PC-3 (cell line): ENCODE measurements around the gene CHST2. TPM values are rescaled to one million over a fixed set of nuclear protein-coding genes. Genes with fewer than 3 reads are reported as not detected.
A peak's percentile ranks its signal among the peaks of the same experiment; 100 is the strongest.

ENCODE experiments used
- ATAC-seq: fragments of 200-7000 bp; cut with Tn5 transposase; 2 replicates; pipeline ENCODE4 v1.9.1; 2020; ENCODE audit warnings: mild to moderate bottlenecking, moderate library complexity
- BruUV-seq: library from RNA; stranded (reverse); fragments of 400-500 nt; replicated peaks from 2 replicates; lab custom pipeline; 2021; lab: Mats Ljungman, UMichigan
- CTCF ChIA-PET: fragments of 300-600 bp; sonication (Branson Sonifier 250); formaldehyde crosslinking; loops from one replicate; lab custom pipeline; 2022; ENCODE audit warnings: antibody characterized with exemption; lab: Charles Lee
- POLR2A ChIA-PET: fragments of 300-600 bp; sonication (Branson Sonifier 250); formaldehyde crosslinking; loops from one replicate; lab custom pipeline; 2022; ENCODE audit warnings: antibody characterized with exemption; ENCODE audit not compliant: unreplicated experiment; lab: Charles Lee
- DNase-seq: peaks from one replicate; pipeline ENCODE4 v3.0.0-alpha.2; 2015
- H2AFZ ChIP-seq: fragments of 300-600 bp; sonication (generic); 2 replicates; pipeline ENCODE4 v1.6.0; 2016; ENCODE audit warnings: antibody characterized with exemption, low read length
- H3F3A ChIP-seq: fragments of 300-600 bp; sonication (generic); one replicate; pipeline ENCODE4 v1.6.0; 2017; ENCODE audit warnings: antibody characterized with exemption, low read length, control low read depth, mild to moderate bottlenecking; ENCODE audit not compliant: unreplicated experiment
- H3K27ac ChIP-seq: fragments of 300-600 bp; sonication (generic); 2 replicates; pipeline ENCODE4 v1.5.1; 2016; ENCODE audit warnings: mild to moderate bottlenecking, low read length
- H3K27me3 ChIP-seq: fragments of 300-600 bp; sonication (generic); 2 replicates; pipeline ENCODE4 v1.6.1; 2016; ENCODE audit warnings: low read length, mixed read lengths
- H3K36me3 ChIP-seq: fragments of 300-600 bp; sonication (generic); 2 replicates; pipeline ENCODE4 v1.6.1; 2016; ENCODE audit warnings: low read depth, mixed run types, low read length, mixed read lengths
- H3K4me1 ChIP-seq: fragments of 300-600 bp; sonication (generic); 2 replicates; pipeline ENCODE4 v1.5.1; 2016; ENCODE audit warnings: low read length; ENCODE audit not compliant: insufficient read depth
- H3K4me2 ChIP-seq: fragments of 300-600 bp; sonication (generic); 2 replicates; pipeline ENCODE4 v1.6.0; 2016; ENCODE audit warnings: low read length
- H3K4me3 ChIP-seq: fragments of 300-600 bp; sonication (generic); 2 replicates; pipeline ENCODE4 v1.5.1; 2016; ENCODE audit warnings: mild to moderate bottlenecking, low read length, mixed read lengths
- H3K79me2 ChIP-seq: fragments of 300-600 bp; sonication (generic); 2 replicates; pipeline ENCODE4 v1.6.1; 2017; ENCODE audit warnings: low read length, mixed read lengths
- H3K9ac ChIP-seq: fragments of 300-600 bp; sonication (generic); 2 replicates; pipeline ENCODE4 v1.6.0; 2016; ENCODE audit warnings: mild to moderate bottlenecking, low read length
- H3K9me2 ChIP-seq: fragments of 300-600 bp; sonication (generic); replicated peaks from 2 replicates; pipeline ENCODE4 v1.6.1; 2016; ENCODE audit warnings: mixed run types, low read length, mixed read lengths
- H3K9me3 ChIP-seq: fragments of 300-600 bp; sonication (generic); 2 replicates; pipeline ENCODE4 v1.6.1; 2016; ENCODE audit warnings: low read length, mixed read lengths
- H4K20me1 ChIP-seq: fragments of 300-600 bp; sonication (generic); 2 replicates; pipeline ENCODE4 v1.6.1; 2016; ENCODE audit warnings: low read length, mixed read lengths
- EZH2 ChIP-seq: fragments of 300-600 bp; sonication (generic); IDR thresholded peaks from one replicate; pipeline ENCODE4 v1.6.1; 2017; ENCODE audit warnings: antibody characterized with exemption, mild to moderate bottlenecking, low read length; ENCODE audit not compliant: unreplicated experiment
- EZH2phosphoT487 ChIP-seq: fragments of 300-600 bp; sonication (generic); IDR thresholded peaks from 2 replicates; pipeline ENCODE4 v1.6.1; 2018; ENCODE audit warnings: mild to moderate bottlenecking, antibody characterized with exemption, low read length, borderline replicate concordance
- intact Hi-C: fragments of 100-400 bp; cut with micrococcal nuclease; formaldehyde crosslinking; loops from 2 replicates; pipeline ENCODE4 v1.9.0; 2023
- total RNA-seq: library from RNA; depleted of rRNA; stranded (reverse); fragments of >200 nt; gene quantifications from 2 replicates; pipeline ENCODE4 v1.2.3, GENCODE V29; 2014
- TF ChIP-seq, protein P1 (sequence below): fragments of 300-600 bp; sonication (generic); conservative IDR thresholded peaks from 2 replicates; pipeline ENCODE4 v1.5.1; 2017; ENCODE audit warnings: antibody characterized with exemption, low read depth, mild to moderate bottlenecking, low read length

Gene CHST2
- total RNA-seq, 1 experiment from 2014 or later: 6.7 TPM

DNA sequence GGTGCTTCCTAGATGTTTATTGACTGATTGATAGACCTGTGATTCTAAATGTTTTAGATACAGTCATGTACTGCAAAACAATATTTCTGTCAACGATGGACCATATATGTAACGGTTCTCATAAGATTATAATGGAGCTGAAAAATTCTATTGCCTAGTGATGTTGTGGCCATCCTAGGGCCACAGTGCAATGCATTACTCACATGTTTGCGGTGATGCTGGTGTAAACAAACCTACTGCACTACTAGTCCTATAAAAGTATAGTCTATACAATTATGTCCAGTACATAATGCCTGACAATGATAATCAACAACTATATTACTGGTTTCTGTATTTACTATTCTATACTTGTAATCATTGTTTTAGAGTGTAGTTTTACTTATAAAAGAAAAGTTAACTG, 46.8 kb downstream of the CHST2 start:
- H3K9me2 ChIP-seq: no peaks in the 10 kb centered on the region
- TF ChIP-seq EZH2phosphoT487 (no peak), EZH2 (no peak)
- TF ChIP-seq, protein P1, sequence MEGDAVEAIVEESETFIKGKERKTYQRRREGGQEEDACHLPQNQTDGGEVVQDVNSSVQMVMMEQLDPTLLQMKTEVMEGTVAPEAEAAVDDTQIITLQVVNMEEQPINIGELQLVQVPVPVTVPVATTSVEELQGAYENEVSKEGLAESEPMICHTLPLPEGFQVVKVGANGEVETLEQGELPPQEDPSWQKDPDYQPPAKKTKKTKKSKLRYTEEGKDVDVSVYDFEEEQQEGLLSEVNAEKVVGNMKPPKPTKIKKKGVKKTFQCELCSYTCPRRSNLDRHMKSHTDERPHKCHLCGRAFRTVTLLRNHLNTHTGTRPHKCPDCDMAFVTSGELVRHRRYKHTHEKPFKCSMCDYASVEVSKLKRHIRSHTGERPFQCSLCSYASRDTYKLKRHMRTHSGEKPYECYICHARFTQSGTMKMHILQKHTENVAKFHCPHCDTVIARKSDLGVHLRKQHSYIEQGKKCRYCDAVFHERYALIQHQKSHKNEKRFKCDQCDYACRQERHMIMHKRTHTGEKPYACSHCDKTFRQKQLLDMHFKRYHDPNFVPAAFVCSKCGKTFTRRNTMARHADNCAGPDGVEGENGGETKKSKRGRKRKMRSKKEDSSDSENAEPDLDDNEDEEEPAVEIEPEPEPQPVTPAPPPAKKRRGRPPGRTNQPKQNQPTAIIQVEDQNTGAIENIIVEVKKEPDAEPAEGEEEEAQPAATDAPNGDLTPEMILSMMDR: no peak
- H3K9ac ChIP-seq: peak overlapping the region; percentile 3; the same call in 1 of the 2 replicates
- ChIA-PET POLR2A (no interaction called here), CTCF (no interaction called here)
- no peak overlapping the region for H3K4me2 ChIP-seq
- no peaks in the 10 kb centered on the region for H3K79me2 ChIP-seq
- no peak overlapping the region for H2AFZ ChIP-seq
- H3K4me1 ChIP-seq: peaks cover 34% of the 10 kb centered on the region
- peak overlapping the region; percentile 25 for H3K27ac ChIP-seq
- no peaks in the 10 kb centered on the region for H3F3A ChIP-seq
- intact Hi-C loops: no loop called here
- no peaks in the 10 kb centered on the region for H3K36me3 ChIP-seq
- no TSS peak for BruUV-seq
- DNase-seq (peak; percentile 27), ATAC-seq (peak; percentile 20; the same call in 1 of the 2 replicates)
- no peaks in the 10 kb centered on the region for H4K20me1 ChIP-seq
- no peak overlapping the region for H3K4me3 ChIP-seq
- H3K27me3 ChIP-seq: no peaks in the 10 kb centered on the region
- no peaks in the 10 kb centered on the region for H3K9me3 ChIP-seq

DNA sequence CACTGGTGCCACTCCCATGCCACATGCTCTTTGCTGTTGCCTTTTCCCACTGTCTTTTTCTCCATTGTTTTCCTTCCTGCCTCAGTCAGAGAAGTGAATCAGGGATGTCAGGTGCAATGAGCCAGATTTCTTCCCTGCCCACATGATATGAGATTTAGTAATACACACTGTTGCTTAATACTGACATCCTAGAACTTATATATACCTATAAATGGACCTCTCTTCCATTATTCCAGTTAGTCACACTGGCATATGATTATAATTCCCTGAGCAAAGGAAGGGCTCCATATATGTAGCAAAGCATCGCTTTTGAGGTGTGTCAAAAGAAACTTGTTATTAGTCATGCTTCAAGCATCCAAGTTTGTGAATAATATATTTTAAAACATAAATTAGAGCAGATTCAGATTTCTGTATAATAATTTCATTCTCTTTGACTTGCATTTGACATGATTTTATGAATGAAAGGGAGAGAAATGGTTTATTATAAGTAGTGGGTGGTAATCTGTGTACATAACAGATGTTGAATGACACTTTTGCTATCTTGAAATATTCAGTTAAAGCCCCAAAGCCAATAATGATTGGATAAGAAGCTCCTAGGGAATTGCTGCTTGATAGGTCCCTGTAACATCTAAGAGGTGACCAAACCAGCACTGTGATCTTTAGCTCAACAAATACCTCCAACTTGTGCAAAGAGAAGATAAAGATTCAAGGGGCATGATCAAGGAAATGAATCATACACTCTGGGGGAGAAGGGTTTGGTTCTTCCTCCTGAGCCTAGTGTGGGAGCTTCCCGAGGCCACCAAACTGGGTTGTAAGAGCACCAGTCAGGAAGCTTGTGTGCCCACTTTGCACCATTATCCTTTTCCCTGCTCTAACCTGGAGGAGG, 48.6 kb downstream of the CHST2 start:
- no peaks in the 10 kb centered on the region for H3K9me3 ChIP-seq
- H3K4me1 ChIP-seq: peaks cover 34% of the 10 kb centered on the region
- no peak overlapping the region for H3K4me3 ChIP-seq
- H3K79me2 ChIP-seq: no peaks in the 10 kb centered on the region
- H3K9me2 ChIP-seq: no peaks in the 10 kb centered on the region
- CTCF ChIA-PET: no interaction called here
- POLR2A ChIA-PET: no interaction called here
- DNase-seq (peak; percentile 73), ATAC-seq (peak; percentile 69)
- no peaks in the 10 kb centered on the region for H3K36me3 ChIP-seq
- H3K27me3 ChIP-seq: no peaks in the 10 kb centered on the region
- H3K4me2 ChIP-seq: peak overlapping the region; percentile 31
- BruUV-seq: no TSS peak
- H3F3A ChIP-seq: no peaks in the 10 kb centered on the region
- H2AFZ ChIP-seq: no peak overlapping the region
- no peak for TF ChIP-seq EZH2
- TF ChIP-seq, protein P1: no peak
- no peak for TF ChIP-seq EZH2phosphoT487
- peak overlapping the region; percentile 41; the same call in 1 of the 2 replicates for H3K9ac ChIP-seq
- H4K20me1 ChIP-seq: no peaks in the 10 kb centered on the region
- intact Hi-C loops: no loop called here
- peak overlapping the region; percentile 85 for H3K27ac ChIP-seq

DNA sequence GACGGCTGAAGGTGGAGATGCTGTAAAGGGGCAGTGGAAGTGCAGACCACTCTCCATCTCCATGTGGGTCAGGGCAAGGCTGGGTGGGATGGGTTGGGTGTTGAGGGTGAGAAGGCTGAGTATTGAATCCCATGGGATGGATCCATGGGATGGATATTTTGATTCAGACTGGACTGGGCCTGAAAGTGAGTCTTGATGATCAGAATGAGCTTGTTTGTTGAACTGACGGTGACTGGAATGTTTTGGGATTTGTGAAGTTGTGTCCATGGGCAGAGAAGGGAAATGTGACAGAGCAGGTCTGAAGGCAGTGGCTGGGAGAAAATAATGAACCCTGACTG, 49.3 kb downstream of the CHST2 start:
- no TSS peak for BruUV-seq
- TF ChIP-seq, protein P1: no peak
- TF ChIP-seq EZH2phosphoT487: no peak
- H3K9ac ChIP-seq: no peak overlapping the region
- peak overlapping the region; percentile 85 for H3K27ac ChIP-seq
- H3K4me3 ChIP-seq: no peak overlapping the region
- no peaks in the 10 kb centered on the region for H3K9me3 ChIP-seq
- H3K79me2 ChIP-seq: no peaks in the 10 kb centered on the region
- no peaks in the 10 kb centered on the region for H3K27me3 ChIP-seq
- H3K36me3 ChIP-seq: no peaks in the 10 kb centered on the region
- DNase-seq: no peak
- no peaks in the 10 kb centered on the region for H3K9me2 ChIP-seq
- CTCF ChIA-PET: no interaction called here
- no peak overlapping the region for H2AFZ ChIP-seq
- H3K4me1 ChIP-seq: peaks cover 34% of the 10 kb centered on the region
- H3F3A ChIP-seq: no peaks in the 10 kb centered on the region
- POLR2A ChIA-PET: no interaction called here
- intact Hi-C loops: no loop called here
- H3K4me2 ChIP-seq: peak overlapping the region; percentile 31; the same call in 1 of the 2 replicates
- no peaks in the 10 kb centered on the region for H4K20me1 ChIP-seq
- ATAC-seq: no peak
